GM18507 (cell line): Measurements from ENCODE around the gene CCDC13.

Source experiments
- DNase-seq: peaks from one replicate; pipeline ENCODE4 v3.0.0; 2011; ENCODE audit warnings: low read depth; ENCODE audit not compliant: insufficient read length; ENCODE audit errors: extremely low spot score
- FAIRE-seq: peaks from 2 replicates; lab custom pipeline; 2011; peaks lifted over from hg19 to GRCh38; lab: Jason Lieb, UNC

CCDC13 gene

DNA sequence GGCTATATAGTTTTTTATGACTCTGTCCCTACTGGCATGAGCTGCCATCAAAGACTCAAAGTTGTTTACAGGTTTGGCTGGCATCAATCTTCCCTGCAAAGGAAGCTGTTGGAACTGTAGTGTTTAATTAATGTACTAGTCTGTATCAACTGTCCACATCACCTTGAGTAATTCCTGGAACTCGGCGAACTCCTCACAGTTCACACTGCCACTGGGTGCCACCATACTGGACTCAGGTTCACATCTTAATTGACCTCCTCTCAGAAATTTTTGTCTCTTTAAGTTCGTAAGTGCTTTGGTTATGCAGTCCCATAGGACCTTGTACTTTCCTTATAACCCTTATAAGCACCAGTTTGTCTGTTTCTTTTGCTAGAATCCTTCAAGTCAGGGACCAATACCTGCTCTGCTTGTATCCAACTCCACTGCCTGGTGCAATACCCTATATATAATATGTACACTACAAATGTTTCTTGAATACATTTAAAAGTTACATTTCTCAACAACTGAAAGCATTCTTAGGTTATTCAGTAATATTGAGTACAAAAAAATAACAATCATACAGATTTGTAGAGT, 28.1 kb upstream of the CCDC13 start:
- DNase-seq (no peak), FAIRE-seq (no peak)

DNA sequence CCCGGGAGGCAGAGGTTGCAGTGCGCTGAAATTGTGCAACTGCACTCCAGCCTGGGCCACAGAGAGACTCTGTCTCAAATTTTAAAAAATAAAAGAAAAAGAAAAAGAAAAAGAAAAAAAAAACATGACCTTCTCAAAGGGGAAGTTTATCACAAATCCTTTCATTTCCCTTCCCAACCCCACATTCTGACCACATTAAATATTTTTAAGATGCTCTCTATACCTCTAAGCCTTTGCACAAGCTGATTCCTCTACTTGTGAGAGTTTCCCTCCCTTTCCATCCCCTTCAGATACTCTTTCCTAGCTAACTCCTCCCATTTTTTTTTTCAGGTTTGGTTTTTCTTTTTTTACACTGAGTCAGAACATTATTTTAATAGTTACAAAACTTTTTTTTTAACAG, 27.2 kb upstream of the CCDC13 start:
- no peak for FAIRE-seq
- no peak for DNase-seq

DNA sequence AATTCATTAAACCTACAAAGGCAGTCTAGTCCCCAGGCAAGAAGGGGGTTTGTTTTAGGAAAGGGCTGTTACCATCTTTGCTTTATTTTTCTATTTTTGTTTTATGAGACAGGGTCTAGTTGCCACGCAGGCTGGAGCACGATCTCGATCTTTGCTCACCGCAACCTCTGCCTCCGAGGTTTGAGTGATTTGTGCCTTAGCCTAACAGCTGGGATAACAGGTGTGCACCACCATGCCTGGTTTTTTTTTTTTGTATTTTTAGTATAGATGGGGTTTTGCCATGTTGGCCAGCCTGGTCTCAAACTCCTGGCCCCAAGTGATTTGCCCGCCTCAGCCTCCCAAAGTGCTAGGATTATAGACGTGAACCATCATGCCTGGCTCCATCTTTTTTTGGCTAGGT, 26.3 kb upstream of the CCDC13 start:
- no peak for DNase-seq
- no peak for FAIRE-seq

DNA sequence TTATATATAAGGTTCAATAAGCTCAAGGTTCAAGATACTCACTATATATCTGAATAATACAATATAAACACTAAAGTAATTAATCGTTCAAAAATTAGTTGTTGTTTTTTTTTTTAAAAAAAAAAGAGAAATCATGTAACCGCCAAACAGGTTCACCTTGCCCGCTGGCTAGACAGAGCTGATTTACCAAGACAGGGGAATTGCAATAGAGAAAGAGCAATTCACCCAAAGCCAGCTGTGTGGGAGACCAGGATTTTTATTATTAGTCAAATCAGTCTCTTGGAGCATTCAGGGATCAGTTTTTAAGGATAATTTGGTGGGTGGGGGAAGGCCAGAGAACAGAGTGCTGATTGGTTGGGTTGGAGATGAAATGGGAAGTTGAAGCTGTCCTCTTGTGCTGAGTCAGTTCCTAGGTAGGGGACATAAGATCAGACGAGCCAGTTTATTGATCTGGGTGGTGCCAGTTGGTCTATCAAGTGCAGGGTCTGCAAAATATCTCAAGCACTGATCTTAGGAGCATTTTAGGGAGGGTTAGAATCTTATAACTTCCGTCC, 23.4 kb upstream of the CCDC13 start:
- no peak for DNase-seq

DNA sequence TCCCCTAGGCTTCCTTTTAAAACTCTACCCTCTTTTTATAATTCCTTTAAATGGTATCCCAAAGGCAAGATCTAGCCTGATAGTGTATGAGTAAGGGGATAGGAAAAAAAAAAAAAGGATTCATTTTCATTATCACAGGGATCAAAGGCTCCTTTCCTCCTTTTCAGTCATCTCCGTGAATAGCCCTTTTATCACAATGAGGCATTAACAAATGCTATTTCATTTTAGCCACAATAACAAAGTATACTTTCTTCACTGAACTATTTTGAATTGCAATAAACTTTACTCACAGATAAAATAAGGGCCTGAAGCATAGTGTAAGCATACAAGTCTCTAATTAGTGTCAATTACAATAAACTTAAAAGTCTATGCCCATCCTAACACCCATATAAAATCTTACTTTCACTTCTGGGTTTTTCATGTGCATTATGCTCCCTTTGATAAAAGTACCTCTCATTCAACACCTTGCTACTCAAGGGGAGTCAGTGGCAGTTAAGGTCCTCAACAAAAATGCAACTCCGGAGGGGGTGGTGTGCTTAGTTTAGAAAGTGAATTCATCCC, 22.6 kb upstream of the CCDC13 start:
- no peak for FAIRE-seq
- no peak for DNase-seq

More for the DNA sequence above, 23.4 kb upstream of the CCDC13 start:
- no peak for FAIRE-seq

DNA sequence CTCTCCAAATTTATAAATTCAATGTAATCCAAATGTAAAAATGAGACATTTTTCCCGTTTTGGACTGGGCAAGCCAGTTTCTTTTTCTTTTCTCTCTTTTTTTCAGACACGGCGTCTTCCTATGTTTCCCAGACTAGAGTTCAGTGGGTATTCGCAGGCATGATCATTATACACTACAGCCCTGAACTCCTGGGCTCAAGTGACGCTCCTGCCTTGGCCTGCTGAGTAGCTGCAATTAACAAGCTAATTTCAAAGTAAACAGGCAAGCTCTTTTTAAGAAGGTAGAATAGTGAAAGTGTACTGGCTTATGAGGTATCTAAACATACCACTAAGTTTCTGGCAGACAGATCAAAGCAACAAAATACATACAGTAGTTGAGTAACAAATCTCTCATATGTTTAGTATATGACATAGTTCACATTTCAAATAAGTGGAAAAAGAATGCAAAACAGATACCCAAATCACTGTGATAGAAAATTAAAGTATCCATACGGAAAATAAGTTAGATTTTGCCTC, 17.7 kb upstream of the CCDC13 start:
- no peak for DNase-seq
- FAIRE-seq, result no peak

DNA sequence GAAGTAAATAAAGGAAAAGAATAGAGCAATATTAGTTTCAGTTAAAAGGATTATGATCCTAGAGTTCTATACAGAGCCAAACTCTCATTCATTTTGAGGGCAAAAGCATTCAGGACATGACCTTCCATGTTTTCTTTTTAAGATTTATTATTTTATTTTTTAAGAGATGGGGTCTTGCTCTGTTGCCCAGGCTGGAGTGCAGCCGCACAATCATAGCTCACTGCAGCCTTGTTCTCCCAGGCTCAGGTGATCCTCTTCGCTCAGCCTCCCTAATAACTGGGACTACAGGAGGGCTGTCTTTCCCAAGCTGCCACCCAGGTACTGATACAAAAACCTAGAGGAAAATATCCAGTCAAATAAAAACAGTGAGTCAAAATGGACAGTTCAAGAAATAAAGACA, 13.6 kb upstream of the CCDC13 start:
- DNase-seq, result no peak
- no peak for FAIRE-seq

DNA sequence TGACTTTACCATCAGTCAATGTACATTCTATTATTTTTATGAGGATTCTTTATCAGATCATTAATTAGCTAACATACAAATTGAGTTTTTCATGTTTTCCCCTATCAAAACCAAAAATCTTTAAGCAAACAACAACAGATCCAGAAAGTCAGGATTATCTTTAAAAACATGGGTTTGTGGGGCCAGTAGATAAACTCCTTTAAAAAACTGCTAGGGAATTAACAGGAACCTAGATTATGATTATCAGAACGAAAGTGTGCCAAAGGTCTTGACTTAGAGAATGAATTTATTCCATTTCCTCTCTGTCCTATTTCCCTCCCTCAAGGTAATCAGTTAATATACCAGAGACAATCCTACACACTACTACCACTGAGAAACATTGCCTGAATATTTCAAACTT, 13.2 kb upstream of the CCDC13 start:
- FAIRE-seq, result no peak
- no peak for DNase-seq

DNA sequence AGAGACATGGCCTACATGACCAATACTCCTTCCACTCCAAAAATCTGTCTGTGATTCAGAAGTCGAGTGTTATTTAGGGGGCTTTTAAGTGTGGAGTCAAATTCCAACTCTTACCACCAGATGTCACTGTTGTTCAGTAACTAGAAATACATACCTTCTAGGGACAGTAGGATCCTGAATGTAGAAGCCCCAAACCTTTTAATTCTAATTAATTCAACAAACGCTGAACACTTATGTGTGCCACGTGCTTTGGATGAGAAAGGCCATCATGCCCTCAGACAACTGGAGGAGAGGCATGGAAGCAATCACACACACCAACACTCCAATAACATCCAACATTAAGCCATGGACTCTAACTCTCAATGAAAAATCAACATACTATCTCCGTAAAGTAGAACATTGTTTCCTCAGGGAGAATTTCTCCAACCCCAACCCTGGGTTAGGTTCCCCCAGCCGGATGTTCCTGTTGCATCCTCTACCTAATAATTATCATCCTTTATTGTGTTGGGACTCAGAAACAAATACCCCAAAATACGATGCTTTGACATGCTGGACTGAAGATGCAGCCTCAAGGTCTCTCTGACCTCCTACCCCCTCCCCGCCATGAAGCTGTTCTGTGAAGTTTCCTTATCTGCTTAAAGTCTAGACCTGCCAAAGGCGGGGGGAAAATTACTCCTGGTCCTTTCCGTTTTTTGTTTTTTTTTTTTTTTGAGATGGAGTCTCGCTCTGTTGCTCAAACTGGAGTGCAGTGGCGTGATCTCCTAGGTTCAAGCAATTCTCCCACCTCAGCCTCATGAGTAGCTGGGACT, 8.0 kb upstream of the CCDC13 start:
- FAIRE-seq (peak; percentile 80), DNase-seq (no peak)

DNA sequence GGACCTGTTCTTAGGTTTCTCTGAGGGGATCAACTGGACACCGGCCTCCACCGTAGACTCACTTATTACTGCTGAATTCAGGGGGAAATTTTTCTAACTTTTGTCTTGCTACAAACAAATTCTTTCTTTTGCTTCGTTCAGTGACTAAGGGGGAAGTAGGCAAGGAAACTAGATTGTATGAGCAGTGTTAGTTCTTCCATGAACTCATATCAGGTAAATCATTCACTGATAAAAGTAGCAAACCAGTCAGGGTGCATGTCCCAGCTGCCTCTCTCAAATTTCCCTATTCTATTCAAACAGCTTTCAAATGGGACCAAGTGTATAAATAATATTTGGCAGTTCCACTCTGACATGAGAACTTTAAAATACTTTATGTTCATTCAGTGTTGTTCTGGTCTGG, 7.3 kb upstream of the CCDC13 start:
- no peak for FAIRE-seq
- no peak for DNase-seq

DNA sequence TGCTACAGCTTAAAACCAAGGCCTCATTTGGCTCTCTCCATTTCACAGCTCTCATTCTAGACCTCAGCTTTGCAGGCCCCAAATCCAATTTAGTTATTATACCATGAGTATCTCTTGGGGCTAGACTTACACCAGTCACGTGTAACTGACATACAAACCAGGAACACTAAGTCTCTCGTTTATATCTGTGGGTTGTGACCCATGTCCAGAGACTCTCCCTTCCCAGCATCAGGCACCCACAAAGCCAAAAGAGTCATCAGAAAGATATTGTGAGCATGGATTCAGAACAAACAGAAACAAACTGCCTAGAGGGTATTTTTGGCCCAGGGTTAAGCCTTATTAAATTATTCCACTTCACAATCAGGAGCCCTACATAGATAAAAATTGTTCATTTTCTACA, 5.6 kb upstream of the CCDC13 start:
- no peak for FAIRE-seq
- no peak for DNase-seq

DNA sequence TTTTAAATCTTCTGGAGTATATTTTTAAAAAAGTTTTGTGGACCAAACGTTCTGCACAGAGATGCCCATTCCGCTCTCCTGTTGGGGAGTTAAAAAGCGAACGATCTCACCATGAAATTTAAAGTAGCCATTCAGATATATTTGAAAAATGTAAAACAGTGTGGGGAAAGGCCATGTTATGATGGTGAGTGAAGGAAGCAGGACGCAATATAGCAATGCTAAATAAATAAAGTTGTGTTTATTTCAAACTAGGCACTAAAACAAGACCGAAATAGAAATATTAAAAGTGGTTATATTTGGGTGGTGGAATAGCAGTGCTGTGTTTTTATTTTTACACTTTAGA, 327 bp upstream of the CCDC13 start:
- FAIRE-seq (no peak), DNase-seq (no peak)

DNA sequence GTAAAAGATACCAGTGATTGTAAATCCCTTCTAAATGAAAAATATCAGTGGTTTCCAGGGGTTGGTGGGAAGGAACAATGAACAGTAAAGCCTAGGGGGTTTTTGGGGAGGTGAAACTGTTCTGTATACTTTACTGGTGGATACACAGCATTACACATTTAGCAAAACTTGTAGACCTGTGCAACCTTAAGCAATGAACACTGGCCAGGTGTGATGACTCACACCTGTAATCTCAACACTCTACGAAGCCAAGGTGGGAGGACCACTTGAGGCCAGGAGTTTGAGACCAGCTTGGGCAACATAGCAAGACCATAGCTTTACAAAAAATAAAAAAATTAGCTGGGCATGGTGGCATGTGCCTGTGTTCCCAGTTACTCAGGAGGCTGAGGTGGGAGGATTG, 1.8 kb downstream of the CCDC13 start:
- FAIRE-seq (no peak), DNase-seq (no peak)

DNA sequence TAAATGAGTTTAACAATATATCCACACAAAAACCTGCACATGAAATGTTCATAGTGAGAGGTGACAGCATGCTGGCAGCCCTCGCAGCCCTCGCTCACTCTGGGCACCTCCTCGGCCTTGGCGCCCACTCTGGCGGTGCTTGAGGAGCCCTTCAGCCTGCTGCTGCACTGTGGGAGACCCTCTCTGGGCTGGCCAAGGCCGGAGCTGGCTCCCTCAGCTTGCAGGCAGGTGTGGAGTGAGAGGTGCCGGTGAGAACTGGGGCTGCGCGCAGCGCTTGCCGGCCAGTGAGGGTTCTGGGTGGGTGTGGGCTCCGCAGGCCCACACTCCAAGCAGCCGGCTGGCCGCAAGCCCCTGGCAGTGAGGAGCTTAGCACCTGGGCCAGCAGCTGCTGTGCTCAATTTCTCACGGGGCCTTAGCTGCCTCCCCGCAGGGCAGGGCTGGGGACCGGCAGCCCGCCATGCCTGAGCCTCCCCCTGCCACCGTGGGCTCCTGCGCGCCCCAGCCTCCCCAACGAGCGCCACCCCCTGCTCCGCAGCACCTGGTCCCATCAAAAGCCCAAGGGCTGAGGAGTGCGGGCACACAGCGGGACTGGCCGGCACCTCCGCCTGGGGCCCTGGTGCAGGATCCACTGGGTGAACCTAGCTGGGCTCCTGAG, 3.4 kb downstream of the CCDC13 start:
- FAIRE-seq (no peak), DNase-seq (no peak)

DNA sequence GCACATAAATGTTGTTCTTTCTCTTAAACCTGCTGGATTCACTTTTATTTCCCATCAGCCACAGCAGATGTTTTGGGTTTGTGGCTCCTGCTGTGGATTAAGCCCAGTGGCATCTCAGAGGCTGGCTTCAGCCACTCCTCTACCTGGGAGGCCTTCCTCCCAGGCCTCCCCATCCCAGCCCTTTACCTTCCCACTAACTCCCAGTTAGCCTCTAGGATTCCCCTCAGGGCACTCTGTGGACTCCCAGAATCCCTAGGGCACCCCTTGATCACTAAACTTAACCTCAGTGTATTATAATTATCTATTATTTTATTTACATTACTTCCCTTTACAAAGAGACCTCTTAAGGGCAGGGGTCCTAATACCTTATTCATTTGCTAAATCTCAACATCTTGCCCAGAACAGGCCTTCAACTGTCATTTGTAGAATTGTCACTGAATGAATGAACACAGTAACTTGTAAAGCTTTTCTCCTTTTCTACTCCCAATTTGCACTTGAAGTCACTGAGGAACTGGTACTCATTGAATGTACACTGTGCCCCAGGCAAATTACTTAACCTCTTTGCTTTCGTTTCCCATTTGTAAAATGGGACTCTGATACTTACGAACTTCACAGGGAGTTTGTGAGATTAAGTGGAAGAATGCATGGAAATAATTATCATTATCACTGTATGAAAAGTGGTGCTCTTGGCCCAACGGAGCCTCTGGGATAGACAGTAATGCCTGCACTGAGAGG, 8.3 kb downstream of the CCDC13 start:
- DNase-seq (no peak), FAIRE-seq (no peak)

DNA sequence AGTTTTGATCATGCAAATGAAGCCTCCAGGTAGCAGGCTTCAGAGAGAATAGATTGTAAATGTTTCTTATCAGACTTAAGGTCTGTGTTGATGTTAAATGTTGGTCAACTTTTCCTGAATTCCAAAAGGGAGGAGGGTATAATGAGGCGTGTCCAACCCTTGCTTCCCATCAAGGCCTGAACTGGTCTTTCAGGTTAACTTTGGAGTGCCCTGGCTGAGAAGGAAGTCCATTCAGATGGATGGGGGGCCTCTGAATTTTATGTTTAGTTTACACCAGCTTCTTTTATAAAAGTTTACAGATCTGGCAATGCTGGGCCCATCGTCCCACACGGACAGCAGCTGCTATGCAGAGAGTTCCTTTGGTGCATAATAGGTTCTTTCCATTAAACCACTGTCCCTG, 8.9 kb downstream of the CCDC13 start:
- FAIRE-seq, result no peak
- no peak for DNase-seq

DNA sequence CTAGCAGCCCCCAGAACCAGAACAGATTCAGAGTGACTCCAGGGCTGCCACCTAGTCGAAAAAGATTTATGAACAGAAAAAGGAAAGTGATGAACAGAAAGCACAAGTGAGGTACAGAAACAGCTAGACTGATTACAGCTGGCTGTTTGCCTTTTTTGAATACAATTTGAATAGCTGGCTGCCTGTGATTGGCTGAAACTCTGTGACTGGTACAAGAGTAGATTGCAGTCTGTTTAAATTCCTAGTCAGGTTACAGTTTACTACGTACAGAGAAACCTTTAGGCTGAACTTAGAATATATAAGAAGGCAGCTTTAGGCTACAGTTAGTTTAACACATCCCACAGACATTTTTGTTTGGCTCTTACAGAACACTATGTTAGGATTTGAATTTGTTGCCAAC, 10.0 kb downstream of the CCDC13 start:
- DNase-seq, result no peak
- peak; percentile 46 for FAIRE-seq

DNA sequence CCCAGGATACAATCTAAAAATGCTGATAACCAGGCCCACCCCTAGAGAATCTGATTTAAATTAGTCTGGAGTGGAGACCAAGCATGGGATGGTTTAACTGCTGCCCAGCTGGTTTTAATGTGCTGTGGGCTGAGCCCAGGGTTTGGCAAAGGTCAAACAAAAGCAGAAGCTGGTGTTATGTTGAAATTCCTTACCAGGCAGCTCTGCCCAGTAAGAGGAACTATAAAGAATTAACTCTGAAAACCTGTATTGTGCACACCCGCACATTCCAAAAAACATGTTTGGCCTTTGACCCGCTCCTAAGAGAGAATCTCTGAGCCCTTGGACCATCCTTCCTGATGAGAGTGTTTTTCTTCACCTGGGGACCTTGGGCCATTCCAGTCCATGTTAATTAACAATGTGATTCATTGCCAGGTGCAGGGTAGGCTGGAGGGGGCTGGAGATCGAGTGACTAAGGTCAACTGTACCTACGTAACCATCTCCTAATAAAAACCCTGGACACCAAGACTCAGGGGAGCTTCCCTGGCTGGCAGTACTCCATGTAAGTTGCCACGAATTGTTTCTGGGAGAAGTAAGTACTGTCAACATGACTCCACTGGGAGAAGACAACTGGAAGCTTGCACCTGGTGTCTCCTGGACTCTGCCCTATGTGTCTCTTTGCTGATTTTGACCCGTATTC, 10.9 kb downstream of the CCDC13 start:
- no peak for FAIRE-seq

DNA sequence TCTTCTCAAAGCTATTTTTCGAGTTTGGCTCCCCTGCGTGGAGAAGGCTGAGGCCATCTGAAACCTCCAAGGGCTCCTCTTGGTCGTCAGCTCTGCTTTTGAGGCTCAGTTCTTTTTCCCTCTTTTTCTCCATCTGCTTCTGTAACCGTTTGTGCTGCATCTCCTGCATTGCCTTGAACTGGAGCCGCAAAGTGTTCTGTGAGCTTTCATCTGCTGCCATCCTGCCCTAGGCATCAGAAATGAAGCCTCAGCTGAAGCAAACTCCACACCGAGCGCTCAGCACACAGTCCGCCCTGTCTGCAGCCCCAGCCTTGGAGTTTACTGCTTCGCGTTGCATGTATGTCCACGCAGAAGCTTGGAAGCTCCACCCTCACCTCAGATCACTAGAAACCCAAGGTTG, 14.9 kb downstream of the CCDC13 start:
- DNase-seq (no peak), FAIRE-seq (no peak)

More for the DNA sequence above, 10.9 kb downstream of the CCDC13 start:
- DNase-seq, result no peak
